Measurements from ENCODE around the gene OTOA. TPM values are rescaled to one million over a fixed set of nuclear protein-coding genes. Genes with fewer than 3 reads are reported as not detected.
"Not testable (repeated sequence)": the region's sequence is repeated elsewhere in the genome, so short reads cannot be mapped to it uniquely, and the experiment has no call there.

The OTOA gene
- total RNA-seq, 1 donor from 2014 or later: 0.92 TPM

- Histone ChIP-seq H3K4me1 (peaks cover 42% of the 10 kb centered on the region), H3K27ac (peak overlapping the region; percentile 25), H3K9me3 (no peaks in the 10 kb centered on the region), H3K27me3 (ENCODE audit: low read depth) (no peaks in the 10 kb centered on the region), H3K36me3 (peaks cover 27% of the 10 kb centered on the region), H3K4me3 (no peak overlapping the region)
- TF ChIP-seq CTCF (IDR thresholded peaks at IDR 0.05): no peak
- no peak for ATAC-seq
- intact Hi-C loops (cut with DNase I): no loop called here
- DNase-seq: no peak
Observed at GRCh38 chr16:21647562-21648164, 16.1 kb upstream of the OTOA start.

- Histone ChIP-seq H3K4me3 (peak overlapping the region; percentile 38), H3K36me3 (peaks cover 20% of the 10 kb centered on the region), H3K4me1 (peaks cover 49% of the 10 kb centered on the region)
- intact Hi-C loops (cut with DNase I); ATAC-seq; DNase-seq; H3K27me3 ChIP-seq (ENCODE audit: low read depth); H3K27ac ChIP-seq; H3K9me3 ChIP-seq: not testable (repeated sequence)
Observed at GRCh38 chr16:21649826-21650406, 13.9 kb upstream of the OTOA start.

- peaks cover 26% of the 10 kb centered on the region for H3K36me3 ChIP-seq
- TF ChIP-seq CTCF (IDR thresholded peaks at IDR 0.05): no peak
- intact Hi-C loops (cut with DNase I): no loop called here
- peak; percentile 43 to 65 for ATAC-seq
- no peak for DNase-seq
- H3K9me3 ChIP-seq: no peaks in the 10 kb centered on the region
- no peak overlapping the region for H3K27ac ChIP-seq
- peak overlapping the region; percentile 38 for H3K4me3 ChIP-seq
- H3K27me3 ChIP-seq (ENCODE audit: low read depth): no peaks in the 10 kb centered on the region
- H3K4me1 ChIP-seq: peaks cover 45% of the 10 kb centered on the region
Observed at GRCh38 chr16:21650521-21650920, 13.2 kb upstream of the OTOA start.

- no peak for ATAC-seq
- intact Hi-C loops (cut with DNase I): no loop called here
- Histone ChIP-seq H3K27me3 (ENCODE audit: low read depth) (no peaks in the 10 kb centered on the region), H3K9me3 (no peaks in the 10 kb centered on the region), H3K4me1 (peaks cover 36% of the 10 kb centered on the region), H3K36me3 (peaks cover 36% of the 10 kb centered on the region), H3K27ac (peak overlapping the region; percentile 42), H3K4me3 (peak overlapping the region; percentile 38)
- TF ChIP-seq CTCF (IDR thresholded peaks at IDR 0.05): no peak
- DNase-seq: no peak
Observed at GRCh38 chr16:21651515-21651914, 12.3 kb upstream of the OTOA start.

GRCh38 chr16:21652453-21652852, 11.3 kb upstream of the OTOA start, which contains the start of gene IGSF6:
TSS of gene IGSF6 (minus strand) at chr16:21652608. CDS start at chr16:21652598, 10 bp downstream.
- no peak for TF ChIP-seq CTCF (IDR thresholded peaks at IDR 0.05)
- intact Hi-C loops (cut with DNase I): no loop called here
- peak within 1 kb of the TSS; percentile 42 for H3K27ac ChIP-seq
- ATAC-seq (peak in 1 of 2 donors; percentile 42), DNase-seq (peak; percentile 58)
- H3K4me1 ChIP-seq: peaks cover 34% of the 10 kb centered on the region
- H3K4me3 ChIP-seq: peak within 1 kb of the TSS; percentile 38
- H3K9me3 ChIP-seq: no peaks in the 10 kb centered on the region
- no peaks in the 10 kb centered on the region for H3K27me3 ChIP-seq (ENCODE audit: low read depth)
- H3K36me3 ChIP-seq: peaks cover 29% of the 10 kb centered on the region

GRCh38 chr16:21653571-21653970, 10.2 kb upstream of the OTOA start:
- ATAC-seq (peak; percentile 23 to 29), DNase-seq (no peak)
- intact Hi-C loops (cut with DNase I): no loop called here
- Histone ChIP-seq H3K4me1 (peaks cover 33% of the 10 kb centered on the region), H3K27ac (peak overlapping the region; percentile 9), H3K36me3 (peaks cover 19% of the 10 kb centered on the region), H3K27me3 (ENCODE audit: low read depth) (no peaks in the 10 kb centered on the region), H3K4me3 (no peak overlapping the region), H3K9me3 (no peaks in the 10 kb centered on the region)
- no peak for TF ChIP-seq CTCF (IDR thresholded peaks at IDR 0.05)
